Right atrium auricular region (tissue), 2 donors: ENCODE results near the gene STH. TPM values are rescaled to one million over a fixed set of nuclear protein-coding genes. Genes with fewer than 3 reads are reported as not detected.
"Not testable (repeated sequence)": the region's sequence is repeated elsewhere in the genome, so short reads cannot be mapped to it uniquely, and the experiment has no call there.

Experiments
- DNase-seq: peaks from one replicate; pipeline ENCODE4 v3.0.0-alpha.2; 2019; ENCODE audit warnings: low spot score
- H3K27ac ChIP-seq, 2 donors: fragments of 200-600 bp; sonication (generic); 1 replicate in 1 of 2; 2 replicates in 1 of 2; pipeline ENCODE4 v1.5.1; 2016 to 2019
- H3K27me3 ChIP-seq, 2 donors: fragments of 200-600 bp; sonication (generic); one replicate each; pipeline versions ENCODE4 v1.5.1 to v1.6.0; 2017 to 2019
- H3K36me3 ChIP-seq: fragments of 200-600 bp; sonication (generic); one replicate; pipeline ENCODE4 v1.5.1; 2016
- H3K4me1 ChIP-seq, 2 donors: fragments of 200-600 bp; sonication (generic); one replicate each; pipeline versions ENCODE4 v1.5.1 to v1.6.0; 2017 to 2019
- H3K4me3 ChIP-seq, 2 donors: fragments of 200-600 bp; sonication (generic); 1 replicate in 1 of 2; 2 replicates in 1 of 2; pipeline ENCODE4 v1.5.1; 2017 to 2019; ENCODE audit warnings: mild to moderate bottlenecking in 1 of 2, moderate library complexity in 1 of 2
- H3K9me3 ChIP-seq, 2 donors: fragments of 200-600 bp; sonication (generic); one replicate each; pipeline ENCODE4 v1.5.1; 2019
- CTCF ChIP-seq, 2 donors: fragments of 200-600 bp; sonication (generic); IDR thresholded peaks; one replicate each; pipeline ENCODE4 v1.5.1; 2019; ENCODE audit warnings: antibody characterized with exemption in 2 of 2
- total RNA-seq, 2 donors: library from RNA; depleted of rRNA; stranded (reverse); fragments of >200 nt; gene quantifications; one replicate each; pipeline ENCODE4 v1.1.0, GENCODE V29; 2016

Gene STH
- total RNA-seq, 2 donors from 2014 or later, result not detected

- peak; percentile 80 for DNase-seq
- H3K4me3 ChIP-seq, result no peak overlapping the region
- peak; percentile 96 to 99 for TF ChIP-seq CTCF (IDR thresholded peaks at IDR 0.05)
- no peaks in the 10 kb centered on the region for H3K27me3 ChIP-seq
- H3K27ac ChIP-seq, result no peak overlapping the region
- no peaks in the 10 kb centered on the region for H3K36me3 ChIP-seq
- no peaks in the 10 kb centered on the region for H3K9me3 ChIP-seq
- peaks cover 0 to 6% of the 10 kb centered on the region in 2 donors for H3K4me1 ChIP-seq
These were observed 3.4 kb downstream of the STH start for GRCh38 chr17:46002311-46002972.

DNA sequence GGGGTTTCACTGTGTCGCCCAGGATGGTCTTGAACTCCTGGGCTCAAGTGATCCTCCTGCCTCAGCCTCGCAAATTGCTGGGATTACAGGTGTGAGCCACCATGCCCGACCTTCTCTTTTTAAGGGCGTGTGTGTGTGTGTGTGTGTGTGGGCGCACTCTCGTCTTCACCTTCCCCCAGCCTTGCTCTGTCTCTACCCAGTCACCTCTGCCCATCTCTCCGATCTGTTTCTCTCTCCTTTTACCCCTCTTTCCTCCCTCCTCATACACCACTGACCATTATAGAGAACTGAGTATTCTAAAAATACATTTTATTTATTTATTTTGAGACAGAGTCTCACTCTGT, 3.9 kb downstream of the STH start:
- no peak for TF ChIP-seq CTCF (IDR thresholded peaks at IDR 0.05)
- Histone ChIP-seq H3K36me3 (no peaks in the 10 kb centered on the region), H3K27ac (no peak overlapping the region), H3K4me3 (no peak overlapping the region), H3K4me1 (peaks cover 0 to 6% of the 10 kb centered on the region in 2 donors), H3K27me3 (no peaks in the 10 kb centered on the region), H3K9me3 (no peaks in the 10 kb centered on the region)
- no peak for DNase-seq

GRCh38 chr17:46003907-46004748, 5.1 kb downstream of the STH start:
- H3K27ac ChIP-seq, result no peak overlapping the region
- no peak for TF ChIP-seq CTCF (IDR thresholded peaks at IDR 0.05)
- DNase-seq, result no peak
- no peak overlapping the region for H3K4me3 ChIP-seq
- peaks cover 0 to 6% of the 10 kb centered on the region in 2 donors for H3K4me1 ChIP-seq
- no peaks in the 10 kb centered on the region for H3K27me3 ChIP-seq
- H3K9me3 ChIP-seq, result no peaks in the 10 kb centered on the region
- H3K36me3 ChIP-seq, result no peaks in the 10 kb centered on the region

GRCh38 chr17:46006082-46006481, 7.0 kb downstream of the STH start:
- H3K27me3 ChIP-seq, H3K27ac ChIP-seq, H3K9me3 ChIP-seq, DNase-seq, H3K4me1 ChIP-seq, H3K4me3 ChIP-seq, H3K36me3 ChIP-seq: not testable (repeated sequence)

DNA sequence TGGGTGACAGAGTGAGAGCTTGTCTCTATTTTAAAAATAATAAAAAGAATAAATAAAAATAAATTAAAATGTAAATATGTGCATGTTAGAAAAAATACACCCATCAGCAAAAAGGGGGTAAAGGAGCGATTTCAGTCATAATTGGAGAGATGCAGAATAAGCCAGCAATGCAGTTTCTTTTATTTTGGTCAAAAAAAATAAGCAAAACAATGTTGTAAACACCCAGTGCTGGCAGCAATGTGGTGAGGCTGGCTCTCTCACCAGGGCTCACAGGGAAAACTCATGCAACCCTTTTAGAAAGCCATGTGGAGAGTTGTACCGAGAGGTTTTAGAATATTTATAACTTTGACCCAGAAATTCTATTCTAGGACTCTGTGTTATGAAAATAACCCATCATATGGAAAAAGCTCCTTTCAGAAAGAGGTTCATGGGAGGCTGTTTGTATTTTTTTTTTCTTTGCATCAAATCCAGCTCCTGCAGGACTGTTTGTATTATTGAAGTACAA, 8.5 kb downstream of the STH start:
- H3K27ac ChIP-seq, result no peak overlapping the region
- no peaks in the 10 kb centered on the region for H3K36me3 ChIP-seq
- no peak overlapping the region for H3K4me3 ChIP-seq
- H3K9me3 ChIP-seq, result no peaks in the 10 kb centered on the region
- no peak for TF ChIP-seq CTCF (IDR thresholded peaks at IDR 0.05)
- no peaks in the 10 kb centered on the region for H3K27me3 ChIP-seq
- no peak for DNase-seq
- peaks cover 0 to 6% of the 10 kb centered on the region in 2 donors for H3K4me1 ChIP-seq

- no peaks in the 10 kb centered on the region for H3K27me3 ChIP-seq
- DNase-seq, result no peak
- no peak overlapping the region for H3K4me3 ChIP-seq
- no peaks in the 10 kb centered on the region for H3K36me3 ChIP-seq
- no peak for TF ChIP-seq CTCF (IDR thresholded peaks at IDR 0.05)
- peaks cover 0 to 6% of the 10 kb centered on the region in 2 donors for H3K4me1 ChIP-seq
- H3K9me3 ChIP-seq, result no peaks in the 10 kb centered on the region
- no peak overlapping the region for H3K27ac ChIP-seq
These were observed 9.5 kb downstream of the STH start for GRCh38 chr17:46008591-46008990.
